CD1c-positive myeloid dendritic cell (primary cell): ENCODE measurements around the gene EXOSC7.

Source experiments
- DNase-seq: peaks from one replicate; pipeline ENCODE4 v3.0.0-alpha.2; 2016; ENCODE audit errors: extremely low spot score

Gene EXOSC7

DNA sequence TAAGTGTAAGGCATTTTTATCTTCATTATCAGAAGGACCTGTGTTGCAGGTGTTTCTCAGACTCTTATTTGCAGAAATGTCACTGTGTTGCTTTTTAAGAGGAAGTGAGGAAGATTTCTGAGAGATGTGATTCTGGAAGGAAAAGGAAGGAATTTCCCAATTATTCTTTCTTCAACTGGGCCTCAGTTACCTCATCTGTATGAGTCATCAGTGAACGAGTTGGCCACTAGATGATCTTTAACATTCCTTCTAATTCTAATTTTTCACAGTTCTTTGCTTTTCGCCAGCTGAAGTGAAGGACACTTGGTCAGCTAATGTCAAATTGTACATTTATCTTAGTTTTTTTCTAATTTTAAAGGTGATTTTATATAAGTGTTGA, 79.0 kb downstream of the EXOSC7 start:
- peak; percentile 85 for DNase-seq

DNA sequence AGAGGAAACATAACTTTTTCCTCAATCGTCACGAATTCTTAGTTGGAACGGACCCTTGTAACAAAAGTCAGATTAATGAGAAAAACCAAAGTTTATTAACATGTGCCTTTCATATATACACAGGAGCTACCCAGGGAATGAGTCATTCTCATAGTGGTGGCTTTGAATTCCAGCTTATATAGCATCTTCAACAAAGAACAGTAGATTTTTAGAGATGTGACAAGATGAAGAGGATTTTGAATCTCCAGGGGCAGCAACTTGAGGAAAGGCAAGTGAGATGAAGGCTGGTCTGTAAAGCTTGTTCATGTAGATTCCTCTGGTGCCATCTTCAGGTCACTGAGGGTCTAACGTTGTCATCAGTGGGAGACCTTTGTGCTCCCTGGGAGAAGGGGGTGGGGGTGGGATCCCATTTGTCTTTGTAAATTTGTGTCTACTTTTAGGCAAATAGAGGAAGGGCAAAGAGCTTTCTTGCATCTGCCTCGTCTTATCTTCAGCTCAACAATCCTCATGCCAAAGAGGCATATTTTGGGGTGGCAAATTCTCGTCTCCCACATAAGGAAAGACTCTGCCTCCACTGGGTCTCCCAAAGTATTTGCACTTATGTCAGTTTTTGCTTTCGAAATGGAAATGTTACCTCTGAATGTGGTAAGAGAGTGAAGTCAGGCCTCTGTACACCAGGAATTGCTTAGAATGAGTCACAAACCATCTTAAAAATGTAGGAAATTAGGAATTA, 79.5 kb downstream of the EXOSC7 start:
- DNase-seq: peak; percentile 51

DNA sequence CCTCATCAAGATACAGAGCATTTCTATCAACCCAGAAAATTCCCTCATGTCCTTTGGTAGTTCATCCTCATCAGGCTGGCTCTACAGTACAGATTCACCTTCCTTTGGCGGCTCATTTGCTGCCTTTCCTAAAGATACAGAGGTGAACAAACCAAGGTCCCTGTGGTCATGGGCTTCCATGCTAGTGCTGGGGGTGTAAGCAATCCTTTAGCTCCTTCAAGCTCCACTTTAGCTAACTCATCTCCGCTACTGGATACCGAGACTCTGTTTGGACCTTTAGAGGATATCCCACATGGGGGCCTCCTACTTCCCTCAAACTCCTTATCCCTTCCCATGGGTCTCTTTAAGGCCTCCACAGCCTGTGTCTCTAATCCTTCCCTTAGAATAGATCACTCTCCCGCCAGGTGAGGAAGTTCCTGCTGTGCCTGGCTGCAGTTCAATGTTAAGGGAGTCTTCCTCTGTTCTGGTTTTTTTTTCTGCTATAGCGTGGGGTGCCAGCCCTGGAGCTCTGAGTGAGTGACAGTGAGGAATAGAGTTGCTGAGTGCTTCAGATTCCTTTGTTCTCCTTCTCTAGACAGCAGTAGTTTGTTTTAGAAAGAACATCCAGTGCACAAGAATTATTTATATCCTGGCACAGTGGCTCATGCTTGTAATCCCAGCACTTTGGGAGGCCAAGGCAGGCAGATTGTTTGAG, 80.7 kb downstream of the EXOSC7 start:
- DNase-seq: peak; percentile 33

DNA sequence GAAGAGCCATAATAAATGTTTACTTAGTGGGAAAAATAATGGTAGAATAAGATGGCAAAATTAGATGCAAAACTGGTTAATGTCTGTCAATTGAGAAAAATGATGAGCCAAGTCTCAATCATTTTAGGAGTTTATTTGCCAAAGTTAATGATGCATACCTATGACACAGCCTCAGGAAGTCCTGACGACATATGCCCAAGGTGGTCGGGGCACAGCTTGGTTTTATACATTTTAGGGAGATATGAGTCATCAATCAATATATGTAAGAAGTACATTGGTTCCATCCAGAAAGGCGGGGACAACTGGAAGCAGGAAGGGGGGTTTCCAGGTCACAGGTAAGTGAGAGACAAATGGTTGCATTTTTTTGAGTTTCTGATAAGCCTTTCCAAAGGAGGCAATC, 81.5 kb downstream of the EXOSC7 start:
- DNase-seq: no peak

DNA sequence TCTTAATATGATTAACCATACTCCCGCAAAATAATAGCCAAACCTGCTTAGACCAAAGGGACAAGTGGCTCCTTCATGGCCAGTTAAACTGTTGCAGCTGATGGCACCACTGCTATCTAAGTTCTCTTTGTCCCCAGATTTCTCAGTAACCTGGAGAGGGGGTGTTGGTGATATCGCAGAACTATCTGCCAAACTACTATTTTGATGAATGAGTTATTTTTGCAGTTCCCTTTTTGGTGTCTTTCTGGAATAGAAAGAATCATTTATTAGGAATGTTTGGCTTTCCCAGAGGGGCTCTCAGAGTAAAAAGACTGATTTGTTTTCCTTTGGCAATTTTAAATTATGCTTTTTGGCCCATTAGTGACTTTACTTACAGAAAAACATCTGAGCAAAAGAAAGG, 83.1 kb downstream of the EXOSC7 start:
- peak; percentile 15 for DNase-seq

DNA sequence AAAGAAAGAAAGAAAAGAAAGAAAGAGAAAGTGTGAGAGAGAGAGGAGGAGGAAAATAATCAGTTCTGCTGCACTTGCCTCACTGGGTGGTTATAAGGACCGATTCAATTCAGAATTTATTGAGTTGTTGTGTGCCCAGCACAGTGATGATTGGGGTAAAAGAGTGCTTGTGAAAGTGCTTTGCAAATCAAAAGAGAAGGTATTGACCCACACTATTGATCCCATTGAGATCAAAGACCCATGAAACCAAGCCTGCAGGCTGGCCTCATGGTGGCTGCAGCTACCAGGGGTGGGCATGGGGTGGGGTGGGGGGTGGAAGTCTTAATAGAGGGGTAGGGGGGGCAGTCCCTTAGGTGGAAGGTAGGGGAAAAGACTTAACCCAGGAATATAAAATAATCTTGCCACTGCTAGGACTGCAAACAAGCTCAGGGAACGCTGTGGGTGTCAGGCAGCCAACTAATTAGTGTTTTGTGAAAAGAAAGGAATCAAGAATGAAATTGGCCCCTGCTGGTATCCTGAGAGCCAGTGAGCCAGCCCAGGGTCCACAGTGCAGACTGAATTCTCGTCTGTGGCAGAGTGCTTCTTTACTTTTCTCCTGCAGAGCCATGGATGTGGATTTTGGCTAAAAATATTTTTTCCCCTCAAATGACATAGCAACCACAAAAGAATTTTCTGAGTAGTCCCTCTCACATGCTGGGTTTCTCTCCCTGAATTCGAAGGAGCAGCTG, 84.3 kb downstream of the EXOSC7 start:
- no peak for DNase-seq
